CD4-positive, alpha-beta T cell (primary cell): ENCODE data around the gene TBC1D14. TPM values are rescaled to one million over a fixed set of nuclear protein-coding genes. Genes with fewer than 3 reads are reported as not detected.

ENCODE experiments used
- ATAC-seq: fragments of 200-7000 bp; cut with Tn5 transposase; one replicate; pipeline ENCODE4 v1.10.0; 2022; ENCODE audit warnings: mild to moderate bottlenecking; ENCODE audit not compliant: poor library complexity
- CTCF ChIA-PET: fragments of 350-600 bp; sonication (Branson Sonifier 250); formaldehyde crosslinking; loops from one replicate; lab custom pipeline; 2021; ENCODE audit warnings: antibody characterized with exemption, inconsistent platforms; lab: Charles Lee
- POLR2A ChIA-PET: fragments of 350-600 bp; sonication (Branson Sonifier 250); formaldehyde crosslinking; loops from one replicate; lab custom pipeline; 2021; ENCODE audit warnings: antibody characterized with exemption, inconsistent platforms; lab: Charles Lee
- DNase-seq, 14 experiments: peaks; one replicate each; pipeline ENCODE4 v3.0.0-alpha.2; 2013 to 2020; ENCODE audit warnings: mixed read lengths in 2 of 14
- H3K27ac ChIP-seq, 2 donors: one replicate each; pipeline versions ENCODE4 v1.5.1 to v1.7.0; 2013; ENCODE audit warnings: low read length in 2 of 2, low read depth in 1 of 2, mild to moderate bottlenecking in 1 of 2
- H3K27me3 ChIP-seq, 2 experiments: 1 replicate in 1 of 2; 2 replicates in 1 of 2; pipeline versions ENCODE4 v1.6.1 to v1.7.0; 2013; ENCODE audit warnings: low read length in 2 of 2, control low read depth in 1 of 2, mild to moderate bottlenecking in 1 of 2, moderate library complexity in 1 of 2; ENCODE audit not compliant: insufficient read depth in 2 of 2, control insufficient read depth in 1 of 2
- H3K36me3 ChIP-seq: one replicate; pipeline ENCODE4 v1.6.1; 2013; ENCODE audit warnings: low read length, control low read depth; ENCODE audit not compliant: insufficient read depth
- H3K4me1 ChIP-seq: one replicate; pipeline ENCODE4 v1.6.1; 2013; ENCODE audit warnings: low read length, control low read depth; ENCODE audit not compliant: insufficient read depth
- H3K4me3 ChIP-seq: one replicate; pipeline ENCODE4 v1.5.1; 2013; ENCODE audit warnings: mild to moderate bottlenecking, low read length, moderate library complexity
- H3K9me3 ChIP-seq, 2 experiments: 1 replicate in 1 of 2; 2 replicates in 1 of 2; pipeline versions ENCODE4 v1.6.1 to v1.7.0; 2013; ENCODE audit warnings: low read length in 2 of 2, mild to moderate bottlenecking in 2 of 2, control low read depth in 1 of 2, moderate library complexity in 1 of 2; ENCODE audit not compliant: control insufficient read depth in 1 of 2, insufficient read depth in 1 of 2
- H3K27ac Mint-ChIP-seq: one replicate; pipeline ENCODE4 v1.8.0; 2020; ENCODE audit warnings: mixed read lengths
- H3K27me3 Mint-ChIP-seq: one replicate; pipeline ENCODE4 v1.8.0; 2021; ENCODE audit warnings: mixed read lengths
- H3K36me3 Mint-ChIP-seq: one replicate; pipeline ENCODE4 v1.8.0; 2021; ENCODE audit warnings: low read depth, mixed read lengths
- H3K4me1 Mint-ChIP-seq: one replicate; pipeline ENCODE4 v1.8.0; 2021; ENCODE audit warnings: low read depth, mixed read lengths
- H3K4me3 Mint-ChIP-seq: one replicate; pipeline ENCODE4 v1.8.0; 2020; ENCODE audit warnings: mild to moderate bottlenecking, mixed read lengths
- H3K9me3 Mint-ChIP-seq: one replicate; pipeline ENCODE4 v1.8.0; 2020; ENCODE audit warnings: mixed read lengths
- intact Hi-C, 2 experiments: fragments of 100-400 bp; cut with DNase I in 1 of 2; cut with micrococcal nuclease in 1 of 2; formaldehyde crosslinking; loops; one replicate each; pipeline versions ENCODE4 v1.15.1 to v1.9.0; 2023 to 2025; cut with DNase I, micrococcal nuclease
- total RNA-seq, 174 experiments: library from RNA in 2 of 174; stranded (reverse) in 2 of 174; gene quantifications; one replicate each; pipeline ENCODE4 v1.2.3 and lab custom pipeline; 2021 to 2026
- TF ChIP-seq, protein P1 (sequence below): fragments of 200-600 bp; IDR thresholded peaks from one replicate; pipeline ENCODE4 v1.8.0; 2022; ENCODE audit warnings: antibody characterized with exemption, mild to moderate bottlenecking

The TBC1D14 gene
- total RNA-seq, 2 experiments from 2014 or later: 31.2 to 34.1 TPM

- H3K4me1 Mint-ChIP-seq: peaks cover 34% of the 10 kb centered on the region
- peak; percentile 54 for ATAC-seq
- TF ChIP-seq, protein P1, sequence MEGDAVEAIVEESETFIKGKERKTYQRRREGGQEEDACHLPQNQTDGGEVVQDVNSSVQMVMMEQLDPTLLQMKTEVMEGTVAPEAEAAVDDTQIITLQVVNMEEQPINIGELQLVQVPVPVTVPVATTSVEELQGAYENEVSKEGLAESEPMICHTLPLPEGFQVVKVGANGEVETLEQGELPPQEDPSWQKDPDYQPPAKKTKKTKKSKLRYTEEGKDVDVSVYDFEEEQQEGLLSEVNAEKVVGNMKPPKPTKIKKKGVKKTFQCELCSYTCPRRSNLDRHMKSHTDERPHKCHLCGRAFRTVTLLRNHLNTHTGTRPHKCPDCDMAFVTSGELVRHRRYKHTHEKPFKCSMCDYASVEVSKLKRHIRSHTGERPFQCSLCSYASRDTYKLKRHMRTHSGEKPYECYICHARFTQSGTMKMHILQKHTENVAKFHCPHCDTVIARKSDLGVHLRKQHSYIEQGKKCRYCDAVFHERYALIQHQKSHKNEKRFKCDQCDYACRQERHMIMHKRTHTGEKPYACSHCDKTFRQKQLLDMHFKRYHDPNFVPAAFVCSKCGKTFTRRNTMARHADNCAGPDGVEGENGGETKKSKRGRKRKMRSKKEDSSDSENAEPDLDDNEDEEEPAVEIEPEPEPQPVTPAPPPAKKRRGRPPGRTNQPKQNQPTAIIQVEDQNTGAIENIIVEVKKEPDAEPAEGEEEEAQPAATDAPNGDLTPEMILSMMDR: no peak
- H3K36me3 ChIP-seq: peaks cover 64% of the 10 kb centered on the region
- H3K27me3 Mint-ChIP-seq: no peaks in the 10 kb centered on the region
- H3K4me3 ChIP-seq: no peak overlapping the region
- POLR2A ChIA-PET: interaction anchor here (1.6 to 3.2 kb wide), 2 partner anchors 10 to 14 kb away, joined by 7 to 12 read pairs; partner anchors contain the start of genes GRPEL1 and TADA2B
- H3K27ac ChIP-seq: peak overlapping the region; percentile 29
- peaks cover 49% of the 10 kb centered on the region for H3K4me1 ChIP-seq
- CTCF ChIA-PET: interaction anchor here (1.0 to 1.4 kb wide), 2 partner anchors 10 to 11 kb away, joined by 3 read pairs; partner anchors contain the start of gene TADA2B
- H3K9me3 Mint-ChIP-seq: no peaks in the 10 kb centered on the region
- H3K27ac Mint-ChIP-seq: peak overlapping the region; percentile 77
- H3K4me3 Mint-ChIP-seq: no peak overlapping the region
- no peaks in the 10 kb centered on the region for H3K9me3 ChIP-seq
- intact Hi-C loops: no loop called here
- DNase-seq: peak in 3 of 14 experiments; percentile 16 to 44 (median 35)
- H3K27me3 ChIP-seq: no peaks in the 10 kb centered on the region
- peaks cover 61% of the 10 kb centered on the region for H3K36me3 Mint-ChIP-seq
Measured at GRCh38 chr4:7052923-7053715, 143.5 kb downstream of the TBC1D14 start.

GRCh38 chr4:7054106-7054880 lies 144.7 kb downstream of the TBC1D14 start:
- no peak overlapping the region for H3K27ac ChIP-seq
- no peaks in the 10 kb centered on the region for H3K9me3 ChIP-seq
- DNase-seq (no peak), ATAC-seq (no peak)
- Mint-ChIP-seq H3K4me1 (peaks cover 28% of the 10 kb centered on the region), H3K9me3 (no peaks in the 10 kb centered on the region), H3K4me3 (peak overlapping the region; percentile 25), H3K36me3 (peaks cover 66% of the 10 kb centered on the region), H3K27ac (peak overlapping the region; percentile 61), H3K27me3 (no peaks in the 10 kb centered on the region)
- H3K36me3 ChIP-seq: peaks cover 64% of the 10 kb centered on the region
- H3K4me1 ChIP-seq: peaks cover 38% of the 10 kb centered on the region
- ChIA-PET CTCF (interaction anchor here (1.4 kb wide), 1 partner anchor 12 kb away, joined by 3 read pairs; a partner anchor contains a TSS), POLR2A (interaction anchor here (0.5 to 3.2 kb wide), 3 partner anchors 11 to 36 kb away, joined by 3 to 12 read pairs (median 4); partner anchors contain the start of gene TADA2B)
- TF ChIP-seq, protein P1: no peak
- H3K4me3 ChIP-seq: no peak overlapping the region
- intact Hi-C loops: no loop called here
- no peaks in the 10 kb centered on the region for H3K27me3 ChIP-seq

DNA sequence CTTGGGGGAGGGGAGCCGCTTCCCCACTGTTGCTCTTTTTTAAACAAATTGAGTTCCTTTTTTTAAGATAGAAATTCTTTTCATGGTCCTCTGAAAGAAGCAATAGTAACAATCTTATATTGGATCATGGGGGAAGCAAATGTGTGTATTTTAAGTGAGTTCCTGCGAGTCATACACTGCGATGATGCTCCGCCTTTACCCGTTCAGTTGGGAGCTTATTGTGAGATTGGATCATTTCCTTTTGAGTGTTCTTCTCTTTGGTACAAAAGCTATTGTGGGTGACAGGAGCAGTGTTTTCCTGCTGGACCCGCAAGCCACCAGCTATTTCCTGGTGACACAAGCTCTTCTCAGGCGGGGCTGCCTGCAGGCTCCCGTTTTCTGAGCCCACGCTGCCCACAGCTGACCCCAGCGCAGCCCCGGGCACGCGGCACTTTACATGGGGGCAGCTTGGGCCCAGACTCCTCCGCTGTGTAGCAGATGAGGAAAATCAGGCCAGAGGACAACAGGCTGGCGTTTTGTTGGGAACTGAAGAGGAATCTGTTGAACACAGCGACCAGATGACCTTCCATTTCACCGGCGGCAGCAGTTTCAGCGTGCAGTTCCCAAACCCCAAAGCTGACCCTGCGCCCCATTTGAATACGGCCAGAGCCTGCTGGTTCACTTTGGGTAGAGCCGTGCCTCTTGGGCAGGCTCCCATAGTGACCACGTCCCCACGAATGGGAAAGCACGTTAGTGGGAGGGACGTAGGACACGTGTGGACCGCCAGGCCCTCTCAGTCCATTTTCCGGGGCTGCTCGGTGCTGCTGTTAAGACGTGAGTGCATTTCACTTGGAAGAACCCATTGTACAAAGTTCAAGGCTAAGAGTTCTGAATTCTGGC lies 145.7 kb downstream of the TBC1D14 start:
- no peak overlapping the region for H3K4me3 ChIP-seq
- H3K36me3 ChIP-seq: peaks cover 69% of the 10 kb centered on the region
- ChIA-PET CTCF (no interaction called here), POLR2A (interaction anchor here (2.6 to 3.2 kb wide), 2 partner anchors 12 kb away, joined by 8 to 12 read pairs; partner anchors contain the start of gene TADA2B)
- H3K9me3 ChIP-seq: no peaks in the 10 kb centered on the region
- H3K4me3 Mint-ChIP-seq: no peak overlapping the region
- H3K27me3 ChIP-seq: no peaks in the 10 kb centered on the region
- H3K4me1 Mint-ChIP-seq: peaks cover 22% of the 10 kb centered on the region
- TF ChIP-seq, protein P1: no peak
- H3K4me1 ChIP-seq: peaks cover 28% of the 10 kb centered on the region
- H3K27me3 Mint-ChIP-seq: no peaks in the 10 kb centered on the region
- DNase-seq: no peak
- no peaks in the 10 kb centered on the region for H3K9me3 Mint-ChIP-seq
- H3K27ac ChIP-seq: no peak overlapping the region
- ATAC-seq: no peak
- intact Hi-C loops: no loop called here
- H3K36me3 Mint-ChIP-seq: peaks cover 74% of the 10 kb centered on the region
- H3K27ac Mint-ChIP-seq: peak overlapping the region; percentile 61
